ENCODE results near the gene SRP68. TPM values are rescaled to one million over a fixed set of nuclear protein-coding genes. Genes with fewer than 3 reads are reported as not detected.
A peak's percentile ranks its signal among the peaks of the same experiment; 100 is the strongest.
"Not testable (repeated sequence)": the region's sequence is repeated elsewhere in the genome, so short reads cannot be mapped to it uniquely, and the experiment has no call there.

Gene SRP68
- total RNA-seq, 2 experiments from 2014 or later: 151 to 174 TPM

DNA sequence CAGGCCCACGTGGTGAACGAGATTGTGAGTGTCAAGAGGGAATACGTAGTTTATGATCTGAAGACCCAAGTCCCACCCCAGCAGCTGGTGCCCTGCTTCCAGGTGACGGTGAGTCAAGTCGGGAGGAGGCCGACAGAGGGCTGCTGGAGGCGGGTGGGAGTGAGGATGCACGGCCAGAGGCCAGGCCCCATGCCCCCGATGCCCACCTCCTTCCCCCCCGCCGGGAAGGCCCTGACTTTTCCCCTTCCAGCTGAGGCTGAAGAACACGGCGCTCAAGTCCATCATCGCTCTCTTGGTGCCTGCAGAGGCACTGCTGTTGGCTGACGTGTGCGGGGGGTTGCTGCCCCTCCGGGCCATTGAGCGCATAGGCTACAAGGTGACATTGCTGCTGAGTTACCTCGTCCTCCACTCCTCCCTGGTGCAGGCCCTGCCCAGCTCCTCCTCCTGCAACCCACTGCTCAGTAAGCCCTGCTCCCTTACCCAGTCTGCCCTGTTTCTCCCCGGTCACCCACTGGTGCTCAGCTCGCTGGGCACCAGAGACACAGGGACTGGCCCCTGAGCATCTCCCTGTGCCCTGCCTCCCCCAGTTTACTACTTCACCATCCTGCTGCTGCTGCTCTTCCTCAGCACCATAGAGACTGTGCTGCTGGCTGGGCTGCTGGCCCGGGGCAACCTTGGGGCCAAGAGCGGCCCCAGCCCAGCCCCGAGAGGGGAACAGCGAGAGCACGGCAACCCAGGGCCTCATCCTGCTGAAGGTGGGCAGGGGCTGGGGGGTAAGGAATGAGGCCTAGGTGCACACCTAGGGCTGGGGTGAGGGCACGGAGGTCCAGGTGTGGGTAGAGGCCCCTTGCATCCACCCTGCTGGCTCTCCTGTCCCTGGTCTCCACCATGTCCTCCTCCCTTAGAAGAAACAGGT, 9.2 kb upstream of the SRP68 start:
- DNase-seq (no peak), ATAC-seq (no peak)
- Mint-ChIP-seq H3K27me3 (peaks cover 18% of the 10 kb centered on the region), H3K4me3 (no peak overlapping the region), H3K36me3 (ENCODE audit: low read depth) (peaks cover 3% of the 10 kb centered on the region), H3K4me1 (peaks cover 25% of the 10 kb centered on the region), H3K9me3 (ENCODE audit: low read depth) (no peaks in the 10 kb centered on the region), H3K27ac (no peak overlapping the region)
- ChIA-PET CTCF (interaction anchor here (1.3 kb wide), 1 partner anchor 14 kb away, joined by 4 read pairs; no protein-coding TSS in a partner anchor), POLR2A (no interaction called here)
- intact Hi-C loops (cut with DNase I, micrococcal nuclease): no loop called here

DNA sequence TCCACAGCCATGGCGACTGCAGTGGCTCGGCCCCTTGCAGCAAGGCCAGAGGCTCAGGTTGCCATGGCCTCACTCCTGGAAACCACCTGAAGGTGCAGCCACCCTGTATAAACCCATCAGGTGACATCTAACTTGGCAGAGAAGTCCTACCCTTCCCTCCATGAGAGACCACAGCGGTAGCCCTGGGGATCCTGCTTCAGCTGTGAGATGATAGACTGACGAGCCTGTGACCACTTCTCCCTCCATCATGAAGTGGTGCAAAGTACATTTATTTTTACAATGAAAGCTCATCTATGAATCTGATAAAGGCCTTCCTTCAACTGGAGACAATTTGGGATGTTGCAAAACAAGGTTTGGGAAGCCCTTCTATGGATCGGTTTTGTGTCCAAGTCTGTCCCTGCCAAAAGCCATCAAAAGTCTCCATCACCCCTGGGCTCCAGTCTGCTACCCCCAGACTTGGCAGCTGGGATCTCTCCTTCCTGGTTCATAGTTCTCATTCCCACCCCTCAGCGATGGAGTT, 8.5 kb upstream of the SRP68 start:
- H3K9me3 Mint-ChIP-seq (ENCODE audit: low read depth): no peaks in the 10 kb centered on the region
- intact Hi-C loops (cut with DNase I, micrococcal nuclease): no loop called here
- no peak overlapping the region for H3K27ac Mint-ChIP-seq
- H3K4me3 Mint-ChIP-seq: no peak overlapping the region
- POLR2A ChIA-PET: interaction anchor here (0.8 to 1.0 kb wide), 2 partner anchors 24 to 99 kb away, joined by 3 to 4 read pairs; no protein-coding TSS in a partner anchor
- CTCF ChIA-PET: interaction anchor here (0.6 to 1.3 kb wide), 5 partner anchors 9 to 328 kb away, joined by 3 to 4 read pairs (median 3); no protein-coding TSS in a partner anchor
- peaks cover 25% of the 10 kb centered on the region for H3K27me3 Mint-ChIP-seq
- no peak for ATAC-seq
- H3K4me1 Mint-ChIP-seq: peaks cover 31% of the 10 kb centered on the region
- no peak for DNase-seq
- peaks cover 3% of the 10 kb centered on the region for H3K36me3 Mint-ChIP-seq (ENCODE audit: low read depth)

DNA sequence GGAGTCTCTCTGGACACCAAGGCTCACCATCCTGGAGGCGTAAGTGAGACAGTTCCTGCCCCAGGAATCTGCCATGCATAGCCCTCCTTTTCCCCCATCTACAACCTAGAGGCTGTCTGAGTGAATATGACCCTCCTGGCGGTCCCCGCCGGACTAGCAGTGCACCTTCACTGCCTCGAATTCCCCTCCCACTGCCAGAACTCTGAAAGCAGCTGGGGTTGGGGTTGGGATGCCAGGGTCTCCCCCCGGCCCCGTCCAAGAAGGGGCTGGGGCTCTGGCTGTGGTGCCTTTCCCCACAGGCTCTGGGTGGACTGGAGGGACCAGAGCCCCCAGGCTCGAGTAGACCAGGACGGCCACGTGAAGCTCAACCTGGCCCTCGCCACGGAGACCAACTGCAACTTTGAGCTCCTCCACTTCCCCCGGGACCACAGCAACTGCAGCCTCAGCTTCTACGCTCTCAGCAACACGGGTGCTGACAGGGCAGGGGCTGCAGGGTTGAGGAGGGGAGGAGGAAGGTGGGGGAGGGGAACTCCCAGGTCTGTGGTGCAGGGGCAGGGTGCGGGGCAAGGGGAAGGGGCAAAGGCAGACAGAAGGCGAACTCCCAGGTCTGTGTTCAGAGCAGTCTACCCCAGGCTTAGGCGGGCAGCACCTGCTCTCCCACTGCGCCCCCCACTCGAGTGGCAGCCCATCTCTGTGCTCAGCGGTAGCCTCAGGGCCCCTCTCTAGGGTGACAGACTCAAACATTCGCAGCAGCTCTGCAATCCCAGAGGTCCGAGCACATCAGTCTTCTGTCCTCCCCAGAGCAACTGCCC, 7.8 kb upstream of the SRP68 start:
- ChIA-PET POLR2A (interaction anchor here (0.8 to 1.0 kb wide), 2 partner anchors 24 to 100 kb away, joined by 3 to 4 read pairs; no protein-coding TSS in a partner anchor), CTCF (interaction anchor here (0.6 to 1.3 kb wide), 7 partner anchors 9 to 329 kb away, joined by 3 to 6 read pairs (median 4); no protein-coding TSS in a partner anchor)
- DNase-seq (peak; percentile 31), ATAC-seq (peak; percentile 18)
- Mint-ChIP-seq H3K27ac (no peak overlapping the region), H3K4me3 (no peak overlapping the region), H3K27me3 (peaks cover 31% of the 10 kb centered on the region), H3K36me3 (ENCODE audit: low read depth) (peaks cover 3% of the 10 kb centered on the region), H3K9me3 (ENCODE audit: low read depth) (no peaks in the 10 kb centered on the region), H3K4me1 (peaks cover 37% of the 10 kb centered on the region)
- intact Hi-C loops (cut with DNase I, micrococcal nuclease): loop anchor here in 1 of 2 experiments (5.0 kb wide), 1 partner anchor 68 kb away; no protein-coding TSS in a partner anchor

DNA sequence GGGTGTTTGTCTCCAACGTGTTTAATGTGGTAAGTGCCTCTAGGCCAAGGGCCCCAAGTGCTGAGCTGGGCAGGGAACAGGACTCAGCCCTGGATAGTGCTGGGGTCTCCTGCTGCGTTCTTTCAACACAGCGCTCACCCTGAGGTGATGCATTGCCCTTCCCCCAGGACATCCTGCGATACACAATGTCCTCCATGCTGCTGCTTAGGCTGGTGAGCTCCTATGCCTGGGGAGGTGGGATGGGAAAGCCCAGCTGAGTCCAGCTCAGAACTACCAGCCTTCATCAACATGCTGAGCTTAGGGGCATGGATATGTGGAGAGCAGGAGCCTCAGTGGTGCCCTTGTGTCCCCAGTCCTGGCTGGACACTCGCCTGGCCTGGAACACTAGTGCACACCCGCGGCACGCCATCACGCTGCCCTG, 7.2 kb upstream of the SRP68 start:
- DNase-seq (no peak), ATAC-seq (no peak)
- H3K27me3 Mint-ChIP-seq: peaks cover 36% of the 10 kb centered on the region
- H3K4me3 Mint-ChIP-seq: no peak overlapping the region
- H3K36me3 Mint-ChIP-seq (ENCODE audit: low read depth): peaks cover 5% of the 10 kb centered on the region
- ChIA-PET CTCF (interaction anchor here (0.7 to 1.3 kb wide), 5 partner anchors 13 to 60 kb away, joined by 3 to 6 read pairs (median 3); no protein-coding TSS in a partner anchor), POLR2A (no interaction called here)
- no peaks in the 10 kb centered on the region for H3K9me3 Mint-ChIP-seq (ENCODE audit: low read depth)
- no peak overlapping the region for H3K27ac Mint-ChIP-seq
- H3K4me1 Mint-ChIP-seq: peaks cover 42% of the 10 kb centered on the region
- intact Hi-C loops (cut with DNase I, micrococcal nuclease): loop anchor here in 1 of 2 experiments (5.0 kb wide), 1 partner anchor 67 kb away; no protein-coding TSS in a partner anchor

DNA sequence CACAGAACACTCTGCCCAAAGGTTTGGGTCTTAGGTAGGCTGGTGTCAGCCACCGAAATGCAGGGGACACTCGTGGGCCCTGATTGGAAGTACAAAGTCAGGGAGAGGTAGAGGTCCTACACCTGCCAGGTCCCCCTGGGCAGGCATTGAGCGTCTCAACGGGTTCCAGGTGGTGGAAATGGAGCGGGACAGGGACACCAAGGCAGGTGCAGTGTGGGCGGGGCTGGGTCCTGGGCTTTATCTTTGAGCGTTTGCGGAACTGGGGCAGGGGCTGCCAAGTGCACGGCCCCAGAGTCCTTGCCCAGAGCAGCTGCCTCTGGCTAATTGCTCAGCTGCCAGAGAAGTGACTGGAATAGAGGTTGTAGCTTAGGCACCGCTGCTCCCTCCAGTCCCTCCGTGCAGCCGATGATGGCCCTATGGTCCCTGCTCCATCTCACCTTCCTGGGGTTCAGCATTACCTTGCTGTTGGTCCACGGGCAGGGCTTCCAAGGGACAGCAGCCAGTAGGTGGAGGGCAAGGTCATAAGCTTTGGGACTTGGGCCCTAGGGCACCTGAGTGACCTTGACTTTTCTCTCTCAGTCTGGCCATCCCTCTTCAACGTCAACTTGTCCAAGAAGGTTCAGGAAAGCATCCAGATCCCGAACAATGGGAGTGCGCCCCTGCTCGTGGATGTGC, 6.7 kb upstream of the SRP68 start, which contains the start of gene ZACN:
Gene ZACN (plus strand): TSS at position 323 of the 675 bp plus-strand sequence. CDS start 83 bp downstream, at position 406.
- peaks cover 37% of the 10 kb centered on the region for H3K27me3 Mint-ChIP-seq
- H3K27ac Mint-ChIP-seq: no peak within 1 kb of the TSS
- H3K9me3 Mint-ChIP-seq (ENCODE audit: low read depth): no peaks in the 10 kb centered on the region
- ATAC-seq (no peak), DNase-seq (no peak)
- H3K4me1 Mint-ChIP-seq: peaks cover 42% of the 10 kb centered on the region
- intact Hi-C loops (cut with DNase I, micrococcal nuclease): loop anchor here in 1 of 2 experiments (5.0 kb wide), 1 partner anchor 67 kb away; no protein-coding TSS in a partner anchor
- no peak within 1 kb of the TSS for H3K4me3 Mint-ChIP-seq
- ChIA-PET CTCF (interaction anchor here (0.7 to 1.3 kb wide), 4 partner anchors 13 to 27 kb away, joined by 3 to 6 read pairs (median 4); no protein-coding TSS in a partner anchor), POLR2A (no interaction called here)
- H3K36me3 Mint-ChIP-seq (ENCODE audit: low read depth): peaks cover 3% of the 10 kb centered on the region

DNA sequence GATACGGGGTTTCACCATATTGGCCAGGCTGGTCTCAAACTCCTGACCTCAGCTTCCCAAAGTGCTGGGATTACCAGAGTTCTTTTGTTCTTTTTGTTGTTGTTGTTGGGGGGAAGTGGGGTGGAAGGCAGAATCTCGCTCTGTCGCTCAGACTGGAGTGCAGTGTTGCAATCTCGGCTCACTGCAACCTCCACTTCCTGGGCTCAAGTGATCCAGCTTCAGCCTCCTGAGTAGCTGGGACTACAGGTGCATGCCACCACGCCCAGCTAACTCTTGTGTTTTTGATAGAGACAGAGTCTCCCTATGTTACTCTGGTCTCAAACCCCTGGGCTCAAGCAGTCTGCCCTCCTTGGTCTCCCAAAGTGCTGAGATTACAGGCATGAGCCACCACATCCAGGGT, 6.1 kb upstream of the SRP68 start:
- H3K27ac Mint-ChIP-seq; H3K36me3 Mint-ChIP-seq (ENCODE audit: low read depth); DNase-seq; ATAC-seq; POLR2A ChIA-PET; H3K9me3 Mint-ChIP-seq (ENCODE audit: low read depth); H3K4me3 Mint-ChIP-seq: not testable (repeated sequence)
- H3K27me3 Mint-ChIP-seq: peaks cover 40% of the 10 kb centered on the region
- H3K4me1 Mint-ChIP-seq: peaks cover 42% of the 10 kb centered on the region
- CTCF ChIA-PET: interaction anchor here (0.8 to 1.3 kb wide), 3 partner anchors 14 to 221 kb away, joined by 3 to 4 read pairs (median 3); no protein-coding TSS in a partner anchor
- intact Hi-C loops (cut with DNase I, micrococcal nuclease): loop anchor here in 1 of 2 experiments (5.0 kb wide), 1 partner anchor 66 kb away; no protein-coding TSS in a partner anchor

DNA sequence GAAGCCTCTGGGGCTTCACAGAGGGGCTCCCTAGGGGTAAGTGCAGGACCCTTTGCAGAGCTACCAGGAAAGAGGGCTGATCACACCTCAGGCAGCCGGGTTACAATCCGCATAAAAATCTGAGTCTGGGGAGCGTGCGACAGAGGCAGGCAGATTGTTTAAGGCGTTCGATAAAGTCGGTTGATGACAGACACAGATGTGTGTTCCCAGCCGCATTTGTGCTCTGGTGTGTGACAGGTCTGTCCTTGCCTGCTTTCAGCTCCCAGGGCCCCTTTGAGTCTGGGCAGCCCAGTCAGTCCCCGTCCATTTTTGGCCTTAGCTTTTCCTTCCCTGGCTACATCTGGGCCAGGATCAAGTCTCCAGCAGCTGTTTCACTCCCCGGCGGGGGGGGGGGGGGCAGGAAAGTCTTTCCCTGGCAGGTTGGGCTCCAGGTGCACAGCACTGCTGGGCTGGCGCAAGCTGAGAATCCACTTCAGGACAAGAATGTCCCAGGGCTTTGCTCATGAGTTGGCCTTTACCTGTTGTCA, 5.3 kb upstream of the SRP68 start:
- intact Hi-C loops (cut with DNase I, micrococcal nuclease): loop anchor here in 1 of 2 experiments (5.0 kb wide), 1 partner anchor 65 kb away; no protein-coding TSS in a partner anchor
- H3K4me1 Mint-ChIP-seq: peaks cover 44% of the 10 kb centered on the region
- H3K4me3 Mint-ChIP-seq: no peak overlapping the region
- H3K9me3 Mint-ChIP-seq (ENCODE audit: low read depth): no peaks in the 10 kb centered on the region
- CTCF ChIA-PET: interaction anchor here (0.8 to 1.3 kb wide), 2 partner anchors 202 to 222 kb away, joined by 3 to 4 read pairs; no protein-coding TSS in a partner anchor
- H3K27ac Mint-ChIP-seq: no peak overlapping the region
- DNase-seq (no peak), ATAC-seq (no peak)
- peaks cover 40% of the 10 kb centered on the region for H3K27me3 Mint-ChIP-seq
- POLR2A ChIA-PET: interaction anchor here (0.6 to 0.9 kb wide), 5 partner anchors 9 to 341 kb away, joined by 3 to 12 read pairs (median 5); no protein-coding TSS in a partner anchor
- H3K36me3 Mint-ChIP-seq (ENCODE audit: low read depth): peaks cover 3% of the 10 kb centered on the region

DNA sequence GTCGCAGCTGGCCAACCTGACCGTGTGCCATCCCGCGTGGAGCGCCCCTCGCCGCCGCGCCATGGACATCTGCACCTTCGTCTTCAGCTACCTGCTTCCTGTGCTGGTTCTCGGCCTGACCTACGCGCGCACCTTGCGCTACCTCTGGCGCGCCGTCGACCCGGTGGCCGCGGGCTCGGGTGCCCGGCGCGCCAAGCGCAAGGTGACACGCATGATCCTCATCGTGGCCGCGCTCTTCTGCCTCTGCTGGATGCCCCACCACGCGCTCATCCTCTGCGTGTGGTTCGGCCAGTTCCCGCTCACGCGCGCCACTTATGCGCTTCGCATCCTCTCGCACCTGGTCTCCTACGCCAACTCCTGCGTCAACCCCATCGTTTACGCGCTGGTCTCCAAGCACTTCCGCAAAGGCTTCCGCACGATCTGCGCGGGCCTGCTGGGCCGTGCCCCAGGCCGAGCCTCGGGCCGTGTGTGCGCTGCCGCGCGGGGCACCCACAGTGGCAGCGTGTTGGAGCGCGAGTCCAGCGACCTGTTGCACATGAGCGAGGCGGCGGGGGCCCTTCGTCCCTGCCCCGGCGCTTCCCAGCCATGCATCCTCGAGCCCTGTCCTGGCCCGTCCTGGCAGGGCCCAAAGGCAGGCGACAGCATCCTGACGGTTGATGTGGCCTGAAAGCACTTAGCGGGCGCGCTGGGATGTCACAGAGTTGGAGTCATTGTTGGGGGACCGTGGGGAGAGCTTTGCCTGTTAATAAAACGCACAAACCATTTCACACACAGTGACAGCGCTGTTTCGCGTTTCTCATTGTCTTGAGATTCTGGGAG, 4.7 kb upstream of the SRP68 start:
- peak; percentile 71 for DNase-seq
- Mint-ChIP-seq H3K4me3 (peak overlapping the region; percentile 57), H3K4me1 (peaks cover 44% of the 10 kb centered on the region), H3K9me3 (ENCODE audit: low read depth) (no peaks in the 10 kb centered on the region), H3K36me3 (ENCODE audit: low read depth) (peaks cover 3% of the 10 kb centered on the region), H3K27me3 (peaks cover 40% of the 10 kb centered on the region), H3K27ac (peak overlapping the region; percentile 51)
- ATAC-seq: no peak
- ChIA-PET POLR2A (interaction anchor here (0.7 to 0.9 kb wide), 2 partner anchors 10 to 342 kb away, joined by 3 to 7 read pairs; no protein-coding TSS in a partner anchor), CTCF (interaction anchor here (1.2 to 1.3 kb wide), 2 partner anchors 202 to 308 kb away, joined by 3 to 4 read pairs; no protein-coding TSS in a partner anchor)
- intact Hi-C loops (cut with DNase I, micrococcal nuclease): loop anchor here in 1 of 2 experiments (5.0 kb wide), 1 partner anchor 65 kb away; no protein-coding TSS in a partner anchor

DNA sequence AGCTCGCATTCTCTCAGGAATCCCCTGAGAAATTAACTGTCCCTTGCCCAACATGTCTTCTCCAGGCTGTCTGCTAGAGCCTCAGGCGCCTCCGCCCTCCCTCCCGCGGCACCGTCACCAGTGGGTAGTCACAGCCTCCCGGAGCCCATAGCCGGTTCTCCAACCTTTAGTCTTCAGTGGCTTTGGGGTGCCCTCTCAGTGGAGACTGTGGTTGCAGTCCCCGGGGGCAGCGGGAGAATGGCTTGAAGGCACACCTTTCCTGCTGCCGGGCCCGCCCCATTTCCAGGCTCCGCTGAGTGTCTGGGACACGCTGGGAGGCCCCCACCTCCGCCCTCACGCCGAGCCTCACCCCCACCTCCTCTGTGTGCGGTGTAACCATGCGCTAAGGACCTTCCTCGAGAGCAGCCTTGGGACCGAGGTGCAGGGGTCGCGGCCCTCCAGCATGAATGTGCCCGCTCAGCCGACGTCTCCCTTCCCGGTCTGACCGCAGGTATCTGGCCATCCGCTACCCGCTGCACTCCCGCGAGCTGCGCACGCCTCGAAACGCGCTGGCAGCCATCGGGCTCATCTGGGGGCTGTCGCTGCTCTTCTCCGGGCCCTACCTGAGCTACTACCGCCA, 3.9 kb upstream of the SRP68 start:
- ChIA-PET CTCF (interaction anchor here (1.2 to 1.5 kb wide), 2 partner anchors 62 to 309 kb away, joined by 3 to 5 read pairs; no protein-coding TSS in a partner anchor), POLR2A (no interaction called here)
- peaks cover 40% of the 10 kb centered on the region for H3K27me3 Mint-ChIP-seq
- H3K27ac Mint-ChIP-seq: no peak overlapping the region
- intact Hi-C loops (cut with DNase I, micrococcal nuclease): loop anchor here in 1 of 2 experiments (5.0 kb wide), 1 partner anchor 64 kb away; no protein-coding TSS in a partner anchor
- peak overlapping the region; percentile 57 for H3K4me3 Mint-ChIP-seq
- H3K36me3 Mint-ChIP-seq (ENCODE audit: low read depth): peaks cover 6% of the 10 kb centered on the region
- peaks cover 50% of the 10 kb centered on the region for H3K4me1 Mint-ChIP-seq
- DNase-seq: peak; percentile 35
- no peaks in the 10 kb centered on the region for H3K9me3 Mint-ChIP-seq (ENCODE audit: low read depth)
- ATAC-seq: no peak
